Fibroblast of skin of abdomen (primary cell): Measurements from ENCODE around the gene PZP.

Experiments used
- DNase-seq: peaks from one replicate; pipeline ENCODE4 v3.0.0-alpha.2; 2013

Gene PZP

GRCh38 chr12:9123781-9124382, 84.3 kb downstream of the PZP start:
- no peak for DNase-seq

- DNase-seq: no peak
Measured at GRCh38 chr12:9122091-9122609, 86.0 kb downstream of the PZP start.

- no peak for DNase-seq
Measured at GRCh38 chr12:9120487-9121184, 87.6 kb downstream of the PZP start.

- peak; percentile 2 for DNase-seq
Measured at GRCh38 chr12:9118158-9118557, 90.0 kb downstream of the PZP start.

- DNase-seq: no peak
Measured at GRCh38 chr12:9115731-9116559, 92.2 kb downstream of the PZP start, which contains the start of gene A2M. Gene A2M, minus strand, starts transcription at chr12:9115919. Its CDS starts 70 bp downstream, at chr12:9115849.

- DNase-seq: no peak
Measured at GRCh38 chr12:9114946-9115345, 93.2 kb downstream of the PZP start.

- no peak for DNase-seq
Measured at GRCh38 chr12:9113987-9114309, 94.2 kb downstream of the PZP start.

- no peak for DNase-seq
Measured at GRCh38 chr12:9113296-9113986, 94.8 kb downstream of the PZP start.

- no peak for DNase-seq
Measured at GRCh38 chr12:9112076-9112853, 95.9 kb downstream of the PZP start.

GRCh38 chr12:9111525-9111924, 96.7 kb downstream of the PZP start:
- no peak for DNase-seq

GRCh38 chr12:9109737-9110491, 98.3 kb downstream of the PZP start:
- DNase-seq: no peak

- no peak for DNase-seq
Measured at GRCh38 chr12:9109213-9109522, 99.0 kb downstream of the PZP start.

- DNase-seq: no peak
Measured at GRCh38 chr12:9108504-9109212, 99.5 kb downstream of the PZP start.

GRCh38 chr12:9107542-9107873, 100.7 kb downstream of the PZP start:
- DNase-seq: no peak

GRCh38 chr12:9106610-9107541, 101.3 kb downstream of the PZP start:
- no peak for DNase-seq

GRCh38 chr12:9106067-9106466, 102.1 kb downstream of the PZP start:
- DNase-seq: no peak

- no peak for DNase-seq
Measured at GRCh38 chr12:9104767-9105423, 103.3 kb downstream of the PZP start.

GRCh38 chr12:9104087-9104486, 104.1 kb downstream of the PZP start:
- no peak for DNase-seq
